GM19238 (cell line): Measurements from ENCODE around the gene NUDCD2.
"Not testable (repeated sequence)": the region's sequence is repeated elsewhere in the genome, so short reads cannot be mapped to it uniquely, and the experiment has no call there.

Experiments
- DNase-seq: peaks from one replicate; pipeline ENCODE4 v3.0.0; 2011; ENCODE audit warnings: low spot score; ENCODE audit not compliant: insufficient read length

NUDCD2 gene

GRCh38 chr5:163432544-163432943 is 27.4 kb downstream of the NUDCD2 start:
- no peak for DNase-seq

- not testable (repeated sequence) for DNase-seq
Measured at GRCh38 chr5:163426128-163426527, 33.8 kb downstream of the NUDCD2 start.

- DNase-seq: no peak
Measured at GRCh38 chr5:163424836-163425235, 35.1 kb downstream of the NUDCD2 start.

GRCh38 chr5:163415673-163416072 is 44.2 kb downstream of the NUDCD2 start:
- not testable (repeated sequence) for DNase-seq

GRCh38 chr5:163410505-163410904 is 49.4 kb downstream of the NUDCD2 start:
- no peak for DNase-seq

GRCh38 chr5:163409384-163409783 is 50.5 kb downstream of the NUDCD2 start:
- DNase-seq: no peak

GRCh38 chr5:163408311-163408923 is 51.5 kb downstream of the NUDCD2 start:
- DNase-seq: peak; percentile 15

GRCh38 chr5:163407034-163407655 is 52.8 kb downstream of the NUDCD2 start:
- DNase-seq: no peak

- no peak for DNase-seq
Measured at GRCh38 chr5:163404364-163405173, 55.3 kb downstream of the NUDCD2 start.

GRCh38 chr5:163402007-163402406 is 57.9 kb downstream of the NUDCD2 start:
- DNase-seq: no peak

- no peak for DNase-seq
Measured at GRCh38 chr5:163401271-163401670, 58.6 kb downstream of the NUDCD2 start.

GRCh38 chr5:163399923-163400322 is 60.0 kb downstream of the NUDCD2 start:
- DNase-seq: no peak

GRCh38 chr5:163397354-163397753 is 62.5 kb downstream of the NUDCD2 start:
- DNase-seq: no peak

GRCh38 chr5:163396818-163397340 is 63.0 kb downstream of the NUDCD2 start:
- not testable (repeated sequence) for DNase-seq
